IMR-90 (cell line): Measurements from ENCODE around the gene MBTPS1. TPM values are rescaled to one million over a fixed set of nuclear protein-coding genes. Genes with fewer than 3 reads are reported as not detected.
A peak's percentile ranks its signal among the peaks of the same experiment; 100 is the strongest.

Source experiments
- ATAC-seq: fragments of 200-7000 bp; cut with Tn5 transposase; 2 replicates; pipeline ENCODE4 v1.9.1; 2020; ENCODE audit warnings: low read depth, mild to moderate bottlenecking, moderate library complexity
- BruUV-seq: library from RNA; stranded (reverse); fragments of 400-500 nt; replicated peaks from 2 replicates; lab custom pipeline; 2021; lab: Mats Ljungman, UMichigan
- CTCF ChIA-PET: fragments of 300-600 bp; formaldehyde crosslinking; extraction: SDS; loops from one replicate; lab custom pipeline; 2021; ENCODE audit warnings: antibody characterized with exemption; lab: Yijun Ruan, JAX
- POLR2A ChIA-PET: fragments of 300-600 bp; sonication (Branson Sonifier 250); formaldehyde crosslinking; loops from one replicate; lab custom pipeline; 2022; ENCODE audit warnings: antibody characterized with exemption; ENCODE audit not compliant: unreplicated experiment; lab: Charles Lee
- DNase-seq: peaks from one replicate; pipeline ENCODE4 v3.0.0; 2013
- H2AFZ ChIP-seq: replicated peaks from 2 replicates; pipeline ENCODE3; 2013; ENCODE audit warnings: low read length, mild to moderate bottlenecking; ENCODE audit not compliant: poor library complexity
- H2AK5ac ChIP-seq: 2 replicates; pipeline ENCODE4 v1.6.1; 2013; ENCODE audit warnings: low read depth, low read length, inconsistent platforms
- H2AK9ac ChIP-seq: replicated peaks from 2 replicates; pipeline ENCODE3; 2013; ENCODE audit warnings: mild to moderate bottlenecking, low read depth, low read length, moderate library complexity; ENCODE audit not compliant: poor library complexity
- H2BK120ac ChIP-seq: 2 replicates; pipeline ENCODE4 v1.6.1; 2013; ENCODE audit warnings: low read depth, low read length, inconsistent platforms
- H2BK15ac ChIP-seq: 3 replicates; pipeline ENCODE4 v1.6.1; 2013; ENCODE audit warnings: low read depth, low read length, inconsistent platforms
- H2BK20ac ChIP-seq: 2 replicates; pipeline ENCODE4 v1.6.1; 2013; ENCODE audit warnings: low read depth, mild to moderate bottlenecking, inconsistent platforms, low read length, moderate library complexity
- H2BK5ac ChIP-seq: 2 replicates; pipeline ENCODE4 v1.6.1; 2013; ENCODE audit warnings: mild to moderate bottlenecking, low read depth, low read length, inconsistent platforms; ENCODE audit not compliant: poor library complexity, severe bottlenecking
- H3K14ac ChIP-seq: replicated peaks from 2 replicates; pipeline ENCODE4 v1.6.1; 2013; ENCODE audit warnings: low read depth, low read length, inconsistent platforms
- H3K18ac ChIP-seq: 2 replicates; pipeline ENCODE4 v1.6.1; 2013; ENCODE audit warnings: low read depth, low read length, control low read depth
- H3K23ac ChIP-seq: 2 replicates; pipeline ENCODE4 v1.6.1; 2013; ENCODE audit warnings: low read depth, low read length, inconsistent platforms
- H3K27ac ChIP-seq: 2 replicates; pipeline ENCODE4 v1.5.1; 2013; ENCODE audit warnings: mild to moderate bottlenecking, control low read depth, low read length; ENCODE audit not compliant: insufficient read depth
- H3K27me3 ChIP-seq: 2 replicates; pipeline ENCODE4 v1.6.1; 2013; ENCODE audit warnings: low read length; ENCODE audit not compliant: control insufficient read depth, insufficient read depth
- H3K36me3 ChIP-seq: 2 replicates; pipeline ENCODE4 v1.6.1; 2013; ENCODE audit warnings: low read length, mixed read lengths; ENCODE audit not compliant: control insufficient read depth, insufficient read depth
- H3K4ac ChIP-seq: 2 replicates; pipeline ENCODE4 v1.6.1; 2013; ENCODE audit warnings: low read depth, low read length, inconsistent platforms
- H3K4me1 ChIP-seq: 2 replicates; pipeline ENCODE4 v1.6.1; 2013; ENCODE audit warnings: low read length, mixed read lengths; ENCODE audit not compliant: control insufficient read depth, insufficient read depth
- H3K4me2 ChIP-seq: 2 replicates; pipeline ENCODE4 v1.6.1; 2013; ENCODE audit warnings: low read depth, mild to moderate bottlenecking, control low read depth, low read length, moderate library complexity
- H3K4me3 ChIP-seq: 2 replicates; pipeline ENCODE4 v1.5.1; 2013; ENCODE audit warnings: low read depth, mild to moderate bottlenecking, control low read depth, low read length, moderate library complexity; ENCODE audit not compliant: insufficient read depth
- H3K56ac ChIP-seq: 2 replicates; pipeline ENCODE4 v1.6.1; 2013; ENCODE audit warnings: low read length, inconsistent platforms; ENCODE audit not compliant: insufficient read depth; ENCODE audit errors: extremely low read depth
- H3K79me1 ChIP-seq, 2 experiments: 2 replicates each; pipeline ENCODE4 v1.6.1; 2013; ENCODE audit warnings: low read length in 2 of 2, inconsistent platforms in 1 of 2, low read depth in 1 of 2
- H3K9ac ChIP-seq: 2 replicates; pipeline ENCODE4 v1.6.1; 2013; ENCODE audit warnings: low read depth, low read length, control low read depth
- H3K9me1 ChIP-seq: 2 replicates; pipeline ENCODE4 v1.6.1; 2013; ENCODE audit warnings: low read length, inconsistent platforms; ENCODE audit not compliant: insufficient read depth
- H3K9me3 ChIP-seq: 2 replicates; pipeline ENCODE4 v1.6.1; 2013; ENCODE audit warnings: low read length; ENCODE audit not compliant: control insufficient read depth, insufficient read depth
- H4K20me1 ChIP-seq: 2 replicates; pipeline ENCODE4 v1.6.1; 2013; ENCODE audit warnings: low read length, inconsistent platforms; ENCODE audit not compliant: insufficient read depth
- H4K5ac ChIP-seq: 2 replicates; pipeline ENCODE4 v1.6.1; 2013; ENCODE audit warnings: mild to moderate bottlenecking, low read depth, low read length, control low read depth
- H4K8ac ChIP-seq, 2 experiments: 2 replicates each; pipeline ENCODE4 v1.6.1; 2013; ENCODE audit warnings: low read depth in 2 of 2, low read length in 2 of 2, control low read depth in 1 of 2, inconsistent platforms in 1 of 2
- H4K91ac ChIP-seq: 2 replicates; pipeline ENCODE4 v1.6.1; 2013; ENCODE audit warnings: low read depth, low read length, inconsistent platforms; ENCODE audit not compliant: insufficient read depth
- BHLHE40 ChIP-seq: fragments of 150-350 bp; IDR thresholded peaks from 2 replicates; pipeline ENCODE4 v1.6.1; 2016; ENCODE audit warnings: mild to moderate bottlenecking, low read depth, low read length
- WGBS, 2 experiments: methylation state at CpG; one replicate each; pipeline versions ENCODE4 v1.1.5 to v1.1.7; 2013; ENCODE audit warnings: missing lambda C conversion rate in 2 of 2; ENCODE audit not compliant: insufficient read length in 1 of 2; ENCODE audit errors: extremely low coverage in 2 of 2; 5-methylcytosine and 5-hydroxymethylcytosine counted together
- dilution Hi-C: fragments of 300-500 bp; cut with HindIII; formaldehyde crosslinking; loops from one replicate; pipeline ENCODE4 v1.14.3; 2018; ENCODE audit warnings: low sequenced_read_pairs; ENCODE audit not compliant: unreplicated experiment
- in situ Hi-C: fragments of 300-500 bp; cut with MboI; formaldehyde crosslinking; loops from 3 replicates; pipeline ENCODE4 v1.14.3; 2019; ENCODE audit warnings: low sequenced_read_pairs, inconsistent platforms, mixed read lengths
- intact Hi-C: fragments of 100-400 bp; cut with micrococcal nuclease; formaldehyde crosslinking; loops from 2 replicates; pipeline ENCODE4 v1.10.0; 2022
- polyA plus RNA-seq, 3 experiments: library from polyadenylated mRNA; depleted of rRNA; stranded (reverse); fragments of >200 nt; gene quantifications; 2 replicates each; pipeline ENCODE4 v1.2.3, GENCODE V29; 2012; ENCODE audit warnings: low replicate concordance in 1 of 3
- total RNA-seq: library from RNA; depleted of rRNA; stranded (reverse); fragments of >200 nt; gene quantifications from 2 replicates; pipeline ENCODE4 v1.2.3, GENCODE V29; 2012
- TF ChIP-seq, protein P1 (sequence below): conservative IDR thresholded peaks from 2 replicates; pipeline ENCODE4 v1.5.1; 2012; ENCODE audit warnings: mild to moderate bottlenecking, low read depth, low read length, improper control_type of control experiment

MBTPS1 gene
- total and polyA plus RNA-seq, 2 of the 4 experiments (the other 2 are of a cell fraction): 59.0 to 70.4 TPM

DNA sequence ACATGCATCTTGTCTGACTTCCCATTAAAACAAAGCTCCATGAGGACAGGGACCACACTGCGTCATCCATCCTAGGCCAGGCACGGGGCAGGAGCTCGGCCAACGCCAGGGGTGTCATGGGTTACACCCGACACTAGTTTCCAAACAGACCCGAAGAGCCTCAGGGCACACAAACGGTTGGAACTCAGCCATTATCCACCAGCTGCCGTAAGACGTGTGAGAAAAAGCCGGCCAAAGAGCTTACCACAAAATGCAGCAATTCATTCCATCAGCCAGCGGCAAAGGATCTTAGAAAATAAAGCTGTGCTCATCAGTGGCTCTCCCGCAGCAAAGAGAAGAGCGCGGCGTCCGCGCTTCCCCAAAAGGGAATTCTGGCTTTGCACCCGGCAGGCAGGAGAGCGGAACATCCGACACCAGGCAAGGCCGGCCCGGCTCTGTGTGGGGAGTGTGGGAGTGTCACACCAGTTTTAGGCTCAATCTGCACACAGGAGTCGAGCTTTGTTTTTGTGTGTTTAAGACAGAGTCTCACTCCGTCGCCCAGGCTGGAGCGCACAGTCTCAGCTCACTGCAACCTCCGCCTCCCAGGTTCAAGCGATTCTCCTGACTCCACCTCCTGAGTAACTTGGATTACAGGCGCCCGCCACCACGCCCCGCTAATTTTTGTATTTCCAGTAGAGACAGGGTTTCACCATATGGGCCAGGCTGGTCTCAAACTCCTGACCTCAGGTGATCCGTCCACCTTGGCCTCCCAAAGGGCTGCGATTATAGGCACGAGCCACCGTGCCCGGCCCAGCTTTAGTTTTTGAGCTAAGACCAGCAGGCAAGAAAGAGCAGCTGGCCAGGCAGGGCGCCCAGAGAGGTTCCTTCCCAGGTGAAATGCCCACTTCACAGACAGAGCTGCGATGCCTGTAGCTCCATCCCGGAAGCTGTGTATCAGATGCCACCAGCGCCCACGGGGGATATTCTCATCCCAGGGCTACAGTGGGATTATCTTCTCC, 75.6 kb downstream of the MBTPS1 start:
- no peak overlapping the region for H2AK9ac ChIP-seq
- no peaks in the 10 kb centered on the region for H4K20me1 ChIP-seq
- no peak overlapping the region for H2AFZ ChIP-seq
- no peak overlapping the region for H3K18ac ChIP-seq
- BruUV-seq: no TSS peak
- H3K27me3 ChIP-seq: peaks cover 56% of the 10 kb centered on the region
- H2AK5ac ChIP-seq: no peak overlapping the region
- no peak overlapping the region for H3K4ac ChIP-seq
- TF ChIP-seq, protein P1, sequence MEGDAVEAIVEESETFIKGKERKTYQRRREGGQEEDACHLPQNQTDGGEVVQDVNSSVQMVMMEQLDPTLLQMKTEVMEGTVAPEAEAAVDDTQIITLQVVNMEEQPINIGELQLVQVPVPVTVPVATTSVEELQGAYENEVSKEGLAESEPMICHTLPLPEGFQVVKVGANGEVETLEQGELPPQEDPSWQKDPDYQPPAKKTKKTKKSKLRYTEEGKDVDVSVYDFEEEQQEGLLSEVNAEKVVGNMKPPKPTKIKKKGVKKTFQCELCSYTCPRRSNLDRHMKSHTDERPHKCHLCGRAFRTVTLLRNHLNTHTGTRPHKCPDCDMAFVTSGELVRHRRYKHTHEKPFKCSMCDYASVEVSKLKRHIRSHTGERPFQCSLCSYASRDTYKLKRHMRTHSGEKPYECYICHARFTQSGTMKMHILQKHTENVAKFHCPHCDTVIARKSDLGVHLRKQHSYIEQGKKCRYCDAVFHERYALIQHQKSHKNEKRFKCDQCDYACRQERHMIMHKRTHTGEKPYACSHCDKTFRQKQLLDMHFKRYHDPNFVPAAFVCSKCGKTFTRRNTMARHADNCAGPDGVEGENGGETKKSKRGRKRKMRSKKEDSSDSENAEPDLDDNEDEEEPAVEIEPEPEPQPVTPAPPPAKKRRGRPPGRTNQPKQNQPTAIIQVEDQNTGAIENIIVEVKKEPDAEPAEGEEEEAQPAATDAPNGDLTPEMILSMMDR: no peak
- peak; percentile 43; the same call in 1 of the 2 replicates for TF ChIP-seq BHLHE40
- ATAC-seq: no peak
- no peaks in the 10 kb centered on the region for H3K79me1 ChIP-seq
- in situ Hi-C loops: no loop called here
- H3K14ac ChIP-seq: no peak overlapping the region
- no peak overlapping the region for H3K9ac ChIP-seq
- no peak overlapping the region for H4K8ac ChIP-seq
- H3K9me1 ChIP-seq: no peaks in the 10 kb centered on the region
- peak; percentile 41 for DNase-seq
- no peak overlapping the region for H2BK120ac ChIP-seq
- H4K5ac ChIP-seq: no peak overlapping the region
- H3K9me3 ChIP-seq: peaks cover 5% of the 10 kb centered on the region
- H2BK20ac ChIP-seq: no peak overlapping the region
- POLR2A ChIA-PET: interaction anchor here (0.5 kb wide), 1 partner anchor 13 kb away, joined by 7 read pairs; no protein-coding TSS in a partner anchor
- H4K91ac ChIP-seq: no peak overlapping the region
- WGBS, 2 experiments: 71% methylated on average over 11 of the region's 42 CpGs; no CpG with 5 or more reads in 1 of the 2 experiments
- no peak overlapping the region for H3K23ac ChIP-seq
- no peak overlapping the region for H2BK15ac ChIP-seq
- H3K56ac ChIP-seq: no peak overlapping the region
- CTCF ChIA-PET: no interaction called here
- H3K36me3 ChIP-seq: no peaks in the 10 kb centered on the region
- dilution Hi-C loops: no loop called here
- intact Hi-C loops: loop anchor here (5.0 kb wide), 1 partner anchor 74 kb away; the partner anchor contains the start of gene NECAB2
- no peak overlapping the region for H3K4me3 ChIP-seq
- H3K27ac ChIP-seq: no peak overlapping the region
- H2BK5ac ChIP-seq: no peak overlapping the region
- H3K4me1 ChIP-seq: no peaks in the 10 kb centered on the region
- no peak overlapping the region for H3K4me2 ChIP-seq
